GM12864 (cell line): ENCODE data around the gene EIF2B2.

Source experiments
- DNase-seq: peaks from one replicate; pipeline ENCODE4 v3.0.0-alpha.2; 2011; ENCODE audit warnings: low read depth
- H3K4me3 ChIP-seq: 2 replicates; pipeline ENCODE4 v1.5.1; 2011; ENCODE audit warnings: mild to moderate bottlenecking, low read depth, low read length, control low read depth
- CTCF ChIP-seq: IDR thresholded peaks from 2 replicates; pipeline ENCODE4 v1.5.1; 2011; ENCODE audit warnings: low read depth, mild to moderate bottlenecking, moderate library complexity, low read length, control low read depth, inconsistent platforms; ENCODE audit errors: missing control alignments

EIF2B2 gene

GRCh38 chr14:74963178-74963704, 39.5 kb upstream of the EIF2B2 start:
- no peak for TF ChIP-seq CTCF
- H3K4me3 ChIP-seq, result no peak overlapping the region
- no peak for DNase-seq

DNA sequence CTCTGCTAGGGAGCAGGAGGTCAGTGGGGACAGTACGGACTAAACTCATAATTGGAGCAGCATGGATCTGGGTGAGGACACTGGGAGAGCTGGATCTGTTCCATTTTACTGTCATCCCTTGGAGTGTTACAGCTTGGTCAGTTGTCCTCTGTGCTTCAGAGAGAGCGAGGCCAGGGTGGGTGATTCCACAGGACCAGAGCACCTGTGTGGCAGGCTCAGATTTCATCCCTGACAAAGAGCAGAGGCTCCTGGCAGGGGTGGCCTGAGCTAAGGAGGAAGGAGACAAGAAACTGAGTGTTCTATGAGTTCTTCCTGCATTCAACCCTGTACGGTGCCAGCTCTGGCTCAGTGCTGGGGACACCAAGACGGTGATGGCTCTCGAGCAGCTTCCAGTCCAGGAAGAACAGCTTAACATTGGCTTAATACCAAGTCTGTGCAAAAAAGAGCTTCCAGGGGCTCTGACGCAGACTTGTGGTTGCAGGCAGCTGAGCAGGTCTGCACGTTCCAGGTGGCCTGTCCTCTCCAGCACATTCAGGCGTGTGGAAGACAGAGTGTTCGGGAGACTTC, 38.9 kb upstream of the EIF2B2 start:
- TF ChIP-seq CTCF, result no peak
- no peak overlapping the region for H3K4me3 ChIP-seq
- DNase-seq, result no peak

- TF ChIP-seq CTCF, result no peak
- no peak for DNase-seq
- no peak overlapping the region for H3K4me3 ChIP-seq
Observed at GRCh38 chr14:74964787-74965485, 37.8 kb upstream of the EIF2B2 start.

DNA sequence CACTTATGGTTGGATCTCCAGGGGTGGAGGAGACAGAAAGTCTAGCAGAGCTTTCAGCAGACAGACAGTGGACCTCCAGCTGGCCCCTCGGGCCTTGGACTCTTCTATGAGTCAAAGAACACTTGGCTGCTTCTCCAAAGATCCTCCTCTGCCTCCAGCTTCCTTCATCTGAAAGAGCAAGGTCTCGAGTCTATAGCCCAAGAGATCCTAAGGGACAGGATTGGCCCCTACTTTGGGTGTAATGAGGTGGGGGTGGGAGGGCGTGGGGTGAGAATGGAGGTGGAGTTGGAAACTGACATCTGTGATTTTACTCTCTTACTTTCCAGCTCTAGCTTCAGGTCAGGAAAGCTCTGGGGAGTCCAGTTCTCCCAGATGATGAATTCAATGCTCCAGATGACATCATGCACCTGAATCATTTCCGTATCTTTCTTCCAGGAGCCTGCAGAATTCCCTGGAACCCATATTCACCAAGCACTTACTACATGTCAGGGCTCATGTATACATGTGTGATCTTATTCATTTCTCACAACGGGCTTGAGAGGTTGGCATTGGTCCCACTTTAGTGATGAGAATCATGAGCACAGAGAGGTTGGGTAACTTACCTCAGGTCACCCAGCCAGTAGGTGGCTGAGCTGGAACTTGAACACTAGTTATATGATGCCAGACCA, 37.1 kb upstream of the EIF2B2 start:
- no peak for DNase-seq
- no peak for TF ChIP-seq CTCF
- no peak overlapping the region for H3K4me3 ChIP-seq

DNA sequence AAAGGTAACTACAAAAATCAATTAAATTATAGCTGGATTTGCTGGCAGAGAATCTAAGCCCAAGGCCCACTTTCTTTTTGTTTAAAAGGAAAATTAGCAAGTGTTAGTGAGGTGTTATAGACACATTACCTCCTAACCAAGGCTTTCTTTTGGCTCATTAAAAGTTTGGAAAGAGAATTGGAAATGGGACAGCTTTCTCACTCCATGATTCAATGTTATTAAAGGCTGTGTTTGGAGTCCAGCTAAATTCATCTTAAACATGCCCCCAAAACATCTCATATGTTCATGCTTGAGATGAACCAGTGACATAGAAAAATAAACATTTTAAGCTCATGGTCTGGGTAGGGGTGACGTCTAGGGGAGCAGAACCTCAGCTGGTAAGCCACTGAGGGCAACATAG, 33.9 kb upstream of the EIF2B2 start:
- DNase-seq, result no peak
- no peak for TF ChIP-seq CTCF

DNA sequence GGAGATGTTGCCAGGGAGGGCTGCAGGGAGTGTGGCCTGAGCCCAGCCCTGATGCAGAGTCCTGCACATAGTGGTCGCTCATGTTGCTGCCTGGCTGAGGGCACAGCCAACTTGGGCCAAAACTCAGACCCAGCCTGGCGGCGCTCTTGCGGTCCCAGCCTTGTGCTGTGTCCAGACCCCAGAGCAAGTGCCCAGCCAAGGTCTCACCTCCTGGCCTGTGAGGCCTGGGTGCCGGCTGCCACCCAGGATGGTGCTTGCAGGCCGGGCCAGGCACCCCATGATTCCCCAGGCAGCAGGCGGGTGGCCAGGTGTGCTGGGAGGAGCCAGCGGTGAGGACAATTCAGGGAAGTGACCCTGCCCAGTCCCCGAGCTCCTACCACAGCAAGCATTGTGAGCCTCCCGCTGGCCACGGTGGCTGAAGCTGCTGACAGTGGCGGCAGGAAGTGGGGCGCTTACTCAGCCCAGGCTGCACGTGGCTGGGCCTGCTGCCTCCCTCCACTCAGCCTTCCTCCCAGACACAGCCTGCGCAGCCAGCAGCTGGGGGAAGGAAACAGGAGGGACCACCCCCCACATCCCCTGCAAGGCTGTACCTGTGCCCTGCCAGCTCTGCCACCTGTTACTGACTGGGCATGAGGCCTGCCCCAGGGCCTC, 29.6 kb upstream of the EIF2B2 start:
- DNase-seq, result no peak
- no peak for TF ChIP-seq CTCF
- no peak overlapping the region for H3K4me3 ChIP-seq

More for the DNA sequence above, 33.9 kb upstream of the EIF2B2 start:
- no peak overlapping the region for H3K4me3 ChIP-seq
